ENCODE measurements around the gene CCL26.
A peak's percentile ranks its signal among the peaks of the same experiment; 100 is the strongest.

The CCL26 gene

GRCh38 chr7:75735581-75736350 lies 36.2 kb downstream of the CCL26 start:
- no peak for TF ChIP-seq CTCF (IDR thresholded peaks at IDR 0.05; ENCODE audit: low read depth, low read length, missing control alignments)
- H3K4me3 ChIP-seq (replicated peaks; ENCODE audit: low read depth, low read length), result no peak overlapping the region
- DNase-seq (ENCODE audit: extremely low read depth, low read depth), result no peak

GRCh38 chr7:75734586-75735458 lies 37.2 kb downstream of the CCL26 start:
- DNase-seq (ENCODE audit: extremely low read depth, low read depth), result no peak
- no peak overlapping the region for H3K4me3 ChIP-seq (replicated peaks; ENCODE audit: low read depth, low read length)
- no peak for TF ChIP-seq CTCF (IDR thresholded peaks at IDR 0.05; ENCODE audit: low read depth, low read length, missing control alignments)

GRCh38 chr7:75732764-75733630 lies 39.0 kb downstream of the CCL26 start:
- DNase-seq (ENCODE audit: extremely low read depth, low read depth), result peak; percentile 59
- no peak for TF ChIP-seq CTCF (IDR thresholded peaks at IDR 0.05; ENCODE audit: low read depth, low read length, missing control alignments)
- no peak overlapping the region for H3K4me3 ChIP-seq (replicated peaks; ENCODE audit: low read depth, low read length)

GRCh38 chr7:75732016-75732521 lies 39.9 kb downstream of the CCL26 start:
- TF ChIP-seq CTCF (IDR thresholded peaks at IDR 0.05; ENCODE audit: low read depth, low read length, missing control alignments), result no peak
- H3K4me3 ChIP-seq (replicated peaks; ENCODE audit: low read depth, low read length), result no peak overlapping the region
- DNase-seq (ENCODE audit: extremely low read depth, low read depth), result no peak

- no peak for TF ChIP-seq CTCF (IDR thresholded peaks at IDR 0.05; ENCODE audit: low read depth, low read length, missing control alignments)
- DNase-seq (ENCODE audit: extremely low read depth, low read depth), result no peak
- H3K4me3 ChIP-seq (replicated peaks; ENCODE audit: low read depth, low read length), result no peak overlapping the region
Observed at GRCh38 chr7:75729851-75730274, 42.1 kb downstream of the CCL26 start.

Data from HFF-Myc (cell line).